ENCODE data around the gene NEU2. TPM values are rescaled to one million over a fixed set of nuclear protein-coding genes. Genes with fewer than 3 reads are reported as not detected.

The NEU2 gene
- total RNA-seq, 1 donor, result not detected

GRCh38 chr2:233082222-233082930, 49.9 kb downstream of the NEU2 start:
- H3K4me1 ChIP-seq (ENCODE audit: insufficient read depth, low read length), result peaks cover 100% of the 10 kb centered on the region
- H3K4me3 ChIP-seq (ENCODE audit: low read length), result no peak overlapping the region
- no peaks in the 10 kb centered on the region for H3K27me3 ChIP-seq (ENCODE audit: insufficient read depth, low read length)
- H3K9me3 ChIP-seq (ENCODE audit: low read depth, low read length), result no peaks in the 10 kb centered on the region

DNA sequence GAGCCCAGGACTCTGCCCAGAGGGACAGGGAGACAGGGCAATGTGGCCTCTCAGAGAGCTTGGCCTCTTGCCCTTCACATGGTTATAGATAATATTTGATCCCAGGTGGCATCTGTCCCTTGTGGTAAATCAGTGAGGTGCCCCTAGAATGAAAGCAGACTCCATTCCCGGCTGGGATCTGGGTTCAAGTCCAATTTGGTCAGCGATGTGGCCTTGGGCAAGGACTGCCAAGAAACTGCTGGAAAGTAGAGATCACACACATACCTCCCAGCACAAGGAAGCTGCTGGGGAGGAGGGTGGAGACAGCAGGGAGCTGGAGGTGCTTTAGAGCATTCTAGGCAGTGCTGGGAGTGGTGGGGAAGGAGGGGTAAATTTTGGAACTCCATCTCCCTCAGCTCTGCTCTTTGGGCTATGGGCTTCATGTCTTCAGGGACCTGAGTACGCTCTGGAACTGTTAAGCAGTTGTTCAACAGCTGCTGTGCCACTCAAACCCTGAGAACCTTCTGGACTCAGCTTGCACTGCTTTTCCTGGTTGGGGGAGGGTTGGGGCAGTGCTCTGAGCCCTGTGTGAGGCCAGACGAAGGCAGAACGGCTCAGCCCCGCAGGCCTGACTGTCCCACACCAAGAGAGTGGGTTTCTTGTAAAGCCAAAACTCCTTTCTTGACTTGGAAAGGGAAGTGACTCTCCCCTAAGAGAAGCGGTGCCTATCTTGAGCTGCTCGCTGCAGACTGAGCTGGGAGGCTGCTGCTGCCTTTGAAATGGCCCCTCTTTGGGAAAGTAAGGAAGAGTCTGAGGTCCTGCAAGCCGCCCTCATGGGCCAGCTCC, 50.7 kb downstream of the NEU2 start:
- Histone ChIP-seq H3K9me3 (ENCODE audit: low read depth, low read length) (no peaks in the 10 kb centered on the region), H3K27me3 (ENCODE audit: insufficient read depth, low read length) (no peaks in the 10 kb centered on the region), H3K4me3 (ENCODE audit: low read length) (no peak overlapping the region), H3K4me1 (ENCODE audit: insufficient read depth, low read length) (peaks cover 100% of the 10 kb centered on the region)

DNA sequence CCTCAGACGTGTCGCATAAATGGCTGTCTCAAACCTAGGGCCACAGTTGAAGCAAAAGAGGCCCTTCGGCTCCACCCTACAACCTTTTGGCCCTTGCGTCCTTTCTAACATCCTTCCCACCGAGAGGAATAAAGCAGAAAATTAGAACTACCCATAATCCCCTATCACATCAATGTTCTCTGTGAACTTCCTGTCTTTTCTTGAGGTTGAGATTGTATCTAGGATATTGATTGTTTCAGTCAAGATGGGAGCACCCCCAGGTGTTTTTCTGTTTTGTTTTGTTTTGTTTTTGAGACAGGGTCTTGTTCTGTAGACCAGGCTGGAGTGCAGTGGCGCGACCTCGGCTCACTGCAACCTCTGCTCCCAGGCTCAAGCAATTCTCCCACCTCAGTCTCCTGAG, 51.3 kb downstream of the NEU2 start:
- Histone ChIP-seq H3K27me3 (ENCODE audit: insufficient read depth, low read length) (no peaks in the 10 kb centered on the region), H3K4me1 (ENCODE audit: insufficient read depth, low read length) (peaks cover 100% of the 10 kb centered on the region), H3K4me3 (ENCODE audit: low read length) (no peak overlapping the region), H3K9me3 (ENCODE audit: low read depth, low read length) (no peaks in the 10 kb centered on the region)

- no peaks in the 10 kb centered on the region for H3K27me3 ChIP-seq (ENCODE audit: insufficient read depth, low read length)
- H3K4me1 ChIP-seq (ENCODE audit: insufficient read depth, low read length), result peaks cover 100% of the 10 kb centered on the region
- no peak overlapping the region for H3K4me3 ChIP-seq (ENCODE audit: low read length)
- H3K9me3 ChIP-seq (ENCODE audit: low read depth, low read length), result no peaks in the 10 kb centered on the region
Measured at GRCh38 chr2:233084488-233084887, 52.0 kb downstream of the NEU2 start.

Other genes starting within 250 kb of the NEU2 start
- under 0.01 TPM for gene SNORC, start 162.4 kb upstream of the NEU2 start, total RNA-seq
- gene NGEF, start 19.4 kb upstream of the NEU2 start, total RNA-seq, result 0.21 TPM
- 122 TPM for gene INPP5D, start 27.7 kb downstream of the NEU2 start, total RNA-seq
- gene ATG16L1, start 219.0 kb downstream of the NEU2 start, total RNA-seq, result 102 TPM